ENCODE data around the gene C2orf76. TPM values are rescaled to one million over a fixed set of nuclear protein-coding genes. Genes with fewer than 3 reads are reported as not detected.

Gene C2orf76
- total and polyA plus RNA-seq, 4 donors: 17.4 to 29.5 (median 21.3) TPM

GRCh38 chr2:119307419-119308140 lies 59.1 kb downstream of the C2orf76 start:
- 50% methylated on average over 1 of the region's 7 CpGs for WGBS (ENCODE audit: insufficient coverage)
- no peaks in the 10 kb centered on the region for H3K9me3 ChIP-seq (ENCODE audit: control insufficient read depth, insufficient read depth, low read length)
- DNase-seq (ENCODE audit: low read depth in 4 of 6, low spot score in 6 of 6): no peak
- no peak overlapping the region for H3K27ac ChIP-seq (ENCODE audit: low read depth, low read length)
- no peaks in the 10 kb centered on the region for H3K4me1 ChIP-seq (ENCODE audit: control insufficient read depth, insufficient read depth, low read length)
- H3K4me3 ChIP-seq (ENCODE audit: low read depth, low read length): no peak overlapping the region
- no peaks in the 10 kb centered on the region for H3K36me3 ChIP-seq (ENCODE audit: control insufficient read depth, insufficient read depth, low read length)
- no peaks in the 10 kb centered on the region for H3K27me3 ChIP-seq (ENCODE audit: control insufficient read depth, insufficient read depth, low read length)

GRCh38 chr2:119306196-119306590 lies 60.4 kb downstream of the C2orf76 start:
- Histone ChIP-seq H3K4me1 (ENCODE audit: control insufficient read depth, insufficient read depth, low read length) (no peaks in the 10 kb centered on the region), H3K27me3 (ENCODE audit: control insufficient read depth, insufficient read depth, low read length) (no peaks in the 10 kb centered on the region), H3K4me3 (ENCODE audit: low read depth, low read length) (no peak overlapping the region), H3K36me3 (ENCODE audit: control insufficient read depth, insufficient read depth, low read length) (no peaks in the 10 kb centered on the region), H3K27ac (ENCODE audit: low read depth, low read length) (no peak overlapping the region), H3K9me3 (ENCODE audit: control insufficient read depth, insufficient read depth, low read length) (no peaks in the 10 kb centered on the region)
- WGBS (ENCODE audit: insufficient coverage): 80% methylated on average over 1 of the region's 10 CpGs
- no peak for DNase-seq (ENCODE audit: low read depth in 4 of 6, low spot score in 6 of 6)

GRCh38 chr2:119305497-119306195 lies 61.0 kb downstream of the C2orf76 start:
- Histone ChIP-seq H3K27ac (ENCODE audit: low read depth, low read length) (no peak overlapping the region), H3K36me3 (ENCODE audit: control insufficient read depth, insufficient read depth, low read length) (no peaks in the 10 kb centered on the region), H3K27me3 (ENCODE audit: control insufficient read depth, insufficient read depth, low read length) (no peaks in the 10 kb centered on the region), H3K4me1 (ENCODE audit: control insufficient read depth, insufficient read depth, low read length) (no peaks in the 10 kb centered on the region), H3K4me3 (ENCODE audit: low read depth, low read length) (no peak overlapping the region), H3K9me3 (ENCODE audit: control insufficient read depth, insufficient read depth, low read length) (no peaks in the 10 kb centered on the region)
- no peak for DNase-seq (ENCODE audit: low read depth in 4 of 6, low spot score in 6 of 6)
- 89% methylated on average over 3 of the region's 12 CpGs for WGBS (ENCODE audit: insufficient coverage)

- WGBS (ENCODE audit: insufficient coverage): no CpG with 5 or more reads among the region's 2 CpGs
These were observed 61.8 kb downstream of the C2orf76 start for GRCh38 chr2:119304847-119305246.

GRCh38 chr2:119301413-119301812 lies 65.2 kb downstream of the C2orf76 start:
- WGBS (ENCODE audit: insufficient coverage): 65% methylated on average over 4 of the region's 6 CpGs
- Histone ChIP-seq H3K27ac (ENCODE audit: low read depth, low read length) (no peak overlapping the region), H3K4me1 (ENCODE audit: control insufficient read depth, insufficient read depth, low read length) (no peaks in the 10 kb centered on the region), H3K36me3 (ENCODE audit: control insufficient read depth, insufficient read depth, low read length) (no peaks in the 10 kb centered on the region), H3K4me3 (ENCODE audit: low read depth, low read length) (no peak overlapping the region), H3K9me3 (ENCODE audit: control insufficient read depth, insufficient read depth, low read length) (no peaks in the 10 kb centered on the region), H3K27me3 (ENCODE audit: control insufficient read depth, insufficient read depth, low read length) (no peaks in the 10 kb centered on the region)
- DNase-seq (ENCODE audit: low read depth in 4 of 6, low spot score in 6 of 6): no peak

More at GRCh38 chr2:119304847-119305246, 61.8 kb downstream of the C2orf76 start:
- H3K27me3 ChIP-seq (ENCODE audit: control insufficient read depth, insufficient read depth, low read length): no peaks in the 10 kb centered on the region
- no peak overlapping the region for H3K27ac ChIP-seq (ENCODE audit: low read depth, low read length)
- H3K4me3 ChIP-seq (ENCODE audit: low read depth, low read length): no peak overlapping the region
- H3K9me3 ChIP-seq (ENCODE audit: control insufficient read depth, insufficient read depth, low read length): no peaks in the 10 kb centered on the region
- H3K36me3 ChIP-seq (ENCODE audit: control insufficient read depth, insufficient read depth, low read length): no peaks in the 10 kb centered on the region
- peak in 1 of 6 donors; percentile 56 for DNase-seq (ENCODE audit: low read depth in 4 of 6, low spot score in 6 of 6)
- H3K4me1 ChIP-seq (ENCODE audit: control insufficient read depth, insufficient read depth, low read length): no peaks in the 10 kb centered on the region

- H3K27ac ChIP-seq (ENCODE audit: low read depth, low read length): no peak overlapping the region
- H3K4me1 ChIP-seq (ENCODE audit: control insufficient read depth, insufficient read depth, low read length): peaks cover 4% of the 10 kb centered on the region
- WGBS (ENCODE audit: insufficient coverage): 75% methylated on average over 6 of the region's 10 CpGs
- no peaks in the 10 kb centered on the region for H3K9me3 ChIP-seq (ENCODE audit: control insufficient read depth, insufficient read depth, low read length)
- peaks cover 10% of the 10 kb centered on the region for H3K36me3 ChIP-seq (ENCODE audit: control insufficient read depth, insufficient read depth, low read length)
- H3K27me3 ChIP-seq (ENCODE audit: control insufficient read depth, insufficient read depth, low read length): no peaks in the 10 kb centered on the region
- H3K4me3 ChIP-seq (ENCODE audit: low read depth, low read length): no peak overlapping the region
- DNase-seq (ENCODE audit: low read depth in 4 of 6, low spot score in 6 of 6): peak in 1 of 6 donors; percentile 44
These were observed 70.8 kb downstream of the C2orf76 start for GRCh38 chr2:119295688-119296375.

GRCh38 chr2:119294671-119295070 lies 72.0 kb downstream of the C2orf76 start:
- Histone ChIP-seq H3K36me3 (ENCODE audit: control insufficient read depth, insufficient read depth, low read length) (peaks cover 10% of the 10 kb centered on the region), H3K27me3 (ENCODE audit: control insufficient read depth, insufficient read depth, low read length) (no peaks in the 10 kb centered on the region), H3K9me3 (ENCODE audit: control insufficient read depth, insufficient read depth, low read length) (no peaks in the 10 kb centered on the region), H3K4me3 (ENCODE audit: low read depth, low read length) (no peak overlapping the region), H3K27ac (ENCODE audit: low read depth, low read length) (no peak overlapping the region), H3K4me1 (ENCODE audit: control insufficient read depth, insufficient read depth, low read length) (peaks cover 5% of the 10 kb centered on the region)
- WGBS (ENCODE audit: insufficient coverage): 94% methylated on average over 14 of the region's 14 CpGs
- no peak for DNase-seq (ENCODE audit: low read depth in 4 of 6, low spot score in 6 of 6)

- no peaks in the 10 kb centered on the region for H3K27me3 ChIP-seq (ENCODE audit: control insufficient read depth, insufficient read depth, low read length)
- WGBS (ENCODE audit: insufficient coverage): 90% methylated on average over 7 of the region's 7 CpGs
- H3K4me3 ChIP-seq (ENCODE audit: low read depth, low read length): no peak overlapping the region
- H3K36me3 ChIP-seq (ENCODE audit: control insufficient read depth, insufficient read depth, low read length): peaks cover 10% of the 10 kb centered on the region
- peaks cover 13% of the 10 kb centered on the region for H3K4me1 ChIP-seq (ENCODE audit: control insufficient read depth, insufficient read depth, low read length)
- no peaks in the 10 kb centered on the region for H3K9me3 ChIP-seq (ENCODE audit: control insufficient read depth, insufficient read depth, low read length)
- H3K27ac ChIP-seq (ENCODE audit: low read depth, low read length): no peak overlapping the region
- no peak for DNase-seq (ENCODE audit: low read depth in 4 of 6, low spot score in 6 of 6)
These were observed 72.7 kb downstream of the C2orf76 start for GRCh38 chr2:119293900-119294299.

GRCh38 chr2:119293254-119293653 lies 73.4 kb downstream of the C2orf76 start:
- H3K36me3 ChIP-seq (ENCODE audit: control insufficient read depth, insufficient read depth, low read length): peaks cover 10% of the 10 kb centered on the region
- no peak overlapping the region for H3K4me3 ChIP-seq (ENCODE audit: low read depth, low read length)
- H3K9me3 ChIP-seq (ENCODE audit: control insufficient read depth, insufficient read depth, low read length): no peaks in the 10 kb centered on the region
- no peaks in the 10 kb centered on the region for H3K27me3 ChIP-seq (ENCODE audit: control insufficient read depth, insufficient read depth, low read length)
- 98% methylated on average over 2 of the region's 2 CpGs for WGBS (ENCODE audit: insufficient coverage)
- DNase-seq (ENCODE audit: low read depth in 4 of 6, low spot score in 6 of 6): no peak
- no peak overlapping the region for H3K27ac ChIP-seq (ENCODE audit: low read depth, low read length)
- peaks cover 18% of the 10 kb centered on the region for H3K4me1 ChIP-seq (ENCODE audit: control insufficient read depth, insufficient read depth, low read length)
